A673 (cell line): ENCODE measurements around the gene SPG7. TPM values are rescaled to one million over a fixed set of nuclear protein-coding genes. Genes with fewer than 3 reads are reported as not detected.
A peak's percentile ranks its signal among the peaks of the same experiment; 100 is the strongest.

Experiments
- BruUV-seq: library from RNA; stranded (reverse); fragments of 400-500 nt; replicated peaks from 2 replicates; lab custom pipeline; 2021; lab: Mats Ljungman, UMichigan
- CTCF ChIA-PET: fragments of 300-600 bp; sonication (Branson Sonifier 250); formaldehyde crosslinking; loops from one replicate; lab custom pipeline; 2022; ENCODE audit warnings: antibody characterized with exemption; lab: Charles Lee
- POLR2A ChIA-PET: fragments of 300-600 bp; sonication (Branson Sonifier 250); formaldehyde crosslinking; loops from one replicate; lab custom pipeline; 2022; ENCODE audit warnings: antibody characterized with exemption; ENCODE audit not compliant: low non-redundant PET; lab: Charles Lee
- DNase-seq: peaks from one replicate; pipeline ENCODE4 v3.0.0-alpha.2; 2015; ENCODE audit warnings: low spot score
- H3K27ac ChIP-seq: fragments of 200-600 bp; sonication (generic); 2 replicates; pipeline ENCODE4 v1.5.1; 2016; ENCODE audit warnings: mixed run types, low read depth, mild to moderate bottlenecking, mixed read lengths, antibody characterized with exemption, low read length; ENCODE audit not compliant: poor library complexity, severe bottlenecking
- H3K27me3 ChIP-seq: fragments of 200-600 bp; sonication (generic); replicated peaks from 2 replicates; pipeline ENCODE4 v1.6.1; 2017; ENCODE audit warnings: mixed run types, low read depth, mild to moderate bottlenecking, mixed read lengths, antibody characterized with exemption, low read length; ENCODE audit not compliant: insufficient read depth, poor library complexity
- H3K36me3 ChIP-seq: fragments of 200-600 bp; sonication (generic); 2 replicates; pipeline ENCODE4 v1.6.1; 2016; ENCODE audit warnings: mixed run types, mild to moderate bottlenecking, mixed read lengths, antibody characterized with exemption, low read length; ENCODE audit not compliant: insufficient read depth, poor library complexity, severe bottlenecking
- H3K4me1 ChIP-seq: fragments of 200-600 bp; sonication (generic); 2 replicates; pipeline ENCODE4 v1.6.1; 2017; ENCODE audit warnings: mixed run types, mild to moderate bottlenecking, mixed read lengths, antibody characterized with exemption, low read length; ENCODE audit not compliant: insufficient read depth, poor library complexity, severe bottlenecking
- H3K4me3 ChIP-seq: fragments of 200-600 bp; sonication (generic); 2 replicates; pipeline ENCODE4 v1.5.1; 2016; ENCODE audit warnings: low read depth, mixed run types, mild to moderate bottlenecking, mixed read lengths, low read length; ENCODE audit not compliant: poor library complexity, severe bottlenecking
- H3K9me3 ChIP-seq: fragments of 200-600 bp; sonication (generic); 2 replicates; pipeline ENCODE4 v1.6.1; 2016; ENCODE audit warnings: mixed run types, low read depth, mild to moderate bottlenecking, mixed read lengths, antibody characterized with exemption, low read length; ENCODE audit not compliant: poor library complexity, severe bottlenecking
- EZH2 ChIP-seq: fragments of 200-600 bp; sonication (generic); IDR thresholded peaks from 2 replicates; pipeline ENCODE4 v1.6.1; 2017; ENCODE audit warnings: borderline replicate concordance, low read depth, mild to moderate bottlenecking, mixed read lengths, antibody characterized with exemption, low read length; ENCODE audit not compliant: poor library complexity, severe bottlenecking
- intact Hi-C: fragments of 100-400 bp; cut with micrococcal nuclease; formaldehyde crosslinking; loops from one replicate; pipeline ENCODE4 v1.10.0; 2022; ENCODE audit not compliant: unreplicated experiment
- total RNA-seq: library from RNA; stranded (reverse); gene quantifications from 2 replicates; pipeline ENCODE4 v1.2.3, GENCODE V29; 2021
- TF ChIP-seq, protein P1 (sequence below): fragments of 300-800, 200-600 bp; sonication (generic); conservative IDR thresholded peaks from 2 replicates; pipeline ENCODE4 v1.5.1; 2017; ENCODE audit warnings: low read depth, mild to moderate bottlenecking, antibody characterized with exemption, low read length, moderate library complexity, mixed read lengths

Gene SPG7
- total RNA-seq, 1 experiment from 2014 or later = 113 TPM

DNA sequence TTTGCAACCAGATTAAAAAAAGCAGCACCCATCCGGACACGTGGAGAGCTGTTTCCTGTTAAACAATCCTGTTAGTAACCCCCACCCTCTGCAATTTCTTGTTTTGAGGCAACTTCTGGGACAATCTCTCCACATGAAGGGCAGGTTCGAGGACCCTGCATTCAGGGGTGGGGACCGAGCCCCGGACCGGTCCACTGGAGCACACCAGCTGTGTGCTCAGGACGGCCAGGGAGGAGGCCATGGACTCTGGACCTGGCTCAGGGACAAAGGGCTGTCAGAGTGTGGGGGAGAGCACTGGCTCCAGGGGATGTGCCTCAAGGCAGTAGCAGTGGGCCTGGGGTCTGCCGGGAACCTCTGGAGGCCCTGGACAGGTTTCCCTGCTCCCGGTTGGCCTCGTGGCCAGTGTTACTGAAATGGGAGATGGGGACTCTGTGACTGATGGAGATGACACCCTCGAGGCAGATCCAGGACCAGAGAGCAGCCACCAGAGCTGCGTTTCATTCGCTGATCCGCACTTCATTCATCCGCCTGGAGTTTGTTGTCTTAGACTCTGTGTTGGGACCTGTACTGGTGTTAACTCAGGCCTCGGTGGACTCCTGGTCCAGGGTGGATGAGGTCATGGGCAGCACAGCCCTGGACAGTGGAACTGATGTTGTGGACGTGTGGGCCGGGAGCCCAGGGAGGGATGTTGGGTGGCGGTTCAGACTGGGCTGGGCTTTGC is 64.4 kb downstream of the SPG7 start:
- ChIA-PET CTCF (no interaction called here), POLR2A (no interaction called here)
- BruUV-seq = no TSS peak
- Histone ChIP-seq H3K36me3 (peaks cover 5% of the 10 kb centered on the region), H3K4me1 (peaks cover 17% of the 10 kb centered on the region), H3K27ac (peak overlapping the region; percentile 18), H3K27me3 (no peaks in the 10 kb centered on the region), H3K9me3 (no peaks in the 10 kb centered on the region), H3K4me3 (no peak overlapping the region)
- intact Hi-C loops = no loop called here
- no peak for DNase-seq
- no peak for TF ChIP-seq EZH2
- TF ChIP-seq, protein P1, sequence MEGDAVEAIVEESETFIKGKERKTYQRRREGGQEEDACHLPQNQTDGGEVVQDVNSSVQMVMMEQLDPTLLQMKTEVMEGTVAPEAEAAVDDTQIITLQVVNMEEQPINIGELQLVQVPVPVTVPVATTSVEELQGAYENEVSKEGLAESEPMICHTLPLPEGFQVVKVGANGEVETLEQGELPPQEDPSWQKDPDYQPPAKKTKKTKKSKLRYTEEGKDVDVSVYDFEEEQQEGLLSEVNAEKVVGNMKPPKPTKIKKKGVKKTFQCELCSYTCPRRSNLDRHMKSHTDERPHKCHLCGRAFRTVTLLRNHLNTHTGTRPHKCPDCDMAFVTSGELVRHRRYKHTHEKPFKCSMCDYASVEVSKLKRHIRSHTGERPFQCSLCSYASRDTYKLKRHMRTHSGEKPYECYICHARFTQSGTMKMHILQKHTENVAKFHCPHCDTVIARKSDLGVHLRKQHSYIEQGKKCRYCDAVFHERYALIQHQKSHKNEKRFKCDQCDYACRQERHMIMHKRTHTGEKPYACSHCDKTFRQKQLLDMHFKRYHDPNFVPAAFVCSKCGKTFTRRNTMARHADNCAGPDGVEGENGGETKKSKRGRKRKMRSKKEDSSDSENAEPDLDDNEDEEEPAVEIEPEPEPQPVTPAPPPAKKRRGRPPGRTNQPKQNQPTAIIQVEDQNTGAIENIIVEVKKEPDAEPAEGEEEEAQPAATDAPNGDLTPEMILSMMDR = no peak

DNA sequence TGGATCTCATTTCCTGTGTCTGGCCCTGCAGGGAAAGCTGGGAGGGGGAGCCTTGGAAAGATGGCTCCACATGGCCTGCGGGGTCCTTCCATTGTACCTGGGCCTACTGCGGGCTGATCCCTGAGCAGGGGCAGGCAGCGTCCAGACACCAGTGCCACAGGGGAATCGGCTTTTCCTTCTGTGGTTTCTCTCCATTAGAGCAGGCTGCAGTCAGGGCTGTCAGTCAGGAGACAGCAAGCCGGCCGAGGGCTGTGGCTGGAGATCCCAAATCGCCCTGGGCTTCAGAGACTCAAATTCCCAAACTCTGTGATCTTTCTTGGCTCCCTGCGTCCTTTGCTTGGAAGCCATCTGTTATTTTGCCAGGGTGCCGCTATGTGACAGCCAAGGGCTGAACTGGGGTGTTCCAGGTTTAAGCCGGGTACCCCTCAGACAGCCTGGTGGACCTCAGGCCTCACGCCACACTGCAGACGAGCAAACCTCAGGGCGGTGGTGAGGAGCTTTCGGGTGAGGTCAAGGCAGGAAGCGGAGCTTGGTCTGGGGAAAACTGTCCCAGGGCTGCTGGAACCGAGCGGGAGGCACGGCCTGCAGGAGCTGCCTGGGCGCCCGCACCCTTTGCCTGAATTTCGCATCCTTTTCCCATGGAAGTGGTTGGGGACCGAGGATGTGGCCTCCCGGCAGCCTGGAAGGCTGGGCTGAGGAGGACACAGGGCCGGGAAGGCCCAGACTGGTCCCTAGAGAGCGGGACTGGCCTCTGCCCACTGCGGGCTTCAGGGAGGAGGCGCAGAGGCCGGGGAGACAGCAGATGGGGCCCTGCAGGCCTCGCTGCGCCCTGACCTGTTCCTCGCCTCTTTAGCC is 65.8 kb downstream of the SPG7 start:
- Histone ChIP-seq H3K4me1 (peaks cover 17% of the 10 kb centered on the region), H3K27me3 (no peaks in the 10 kb centered on the region), H3K27ac (peak overlapping the region; percentile 77), H3K36me3 (peaks cover 17% of the 10 kb centered on the region), H3K4me3 (peak overlapping the region; percentile 66), H3K9me3 (no peaks in the 10 kb centered on the region)
- no TSS peak for BruUV-seq
- CTCF ChIA-PET = no interaction called here
- no peak for TF ChIP-seq EZH2
- TF ChIP-seq, protein P1 = no peak
- intact Hi-C loops = loop anchor here (1.0 kb wide), 1 partner anchor 67 kb away; no protein-coding TSS in a partner anchor
- no peak for DNase-seq
- POLR2A ChIA-PET = no interaction called here

DNA sequence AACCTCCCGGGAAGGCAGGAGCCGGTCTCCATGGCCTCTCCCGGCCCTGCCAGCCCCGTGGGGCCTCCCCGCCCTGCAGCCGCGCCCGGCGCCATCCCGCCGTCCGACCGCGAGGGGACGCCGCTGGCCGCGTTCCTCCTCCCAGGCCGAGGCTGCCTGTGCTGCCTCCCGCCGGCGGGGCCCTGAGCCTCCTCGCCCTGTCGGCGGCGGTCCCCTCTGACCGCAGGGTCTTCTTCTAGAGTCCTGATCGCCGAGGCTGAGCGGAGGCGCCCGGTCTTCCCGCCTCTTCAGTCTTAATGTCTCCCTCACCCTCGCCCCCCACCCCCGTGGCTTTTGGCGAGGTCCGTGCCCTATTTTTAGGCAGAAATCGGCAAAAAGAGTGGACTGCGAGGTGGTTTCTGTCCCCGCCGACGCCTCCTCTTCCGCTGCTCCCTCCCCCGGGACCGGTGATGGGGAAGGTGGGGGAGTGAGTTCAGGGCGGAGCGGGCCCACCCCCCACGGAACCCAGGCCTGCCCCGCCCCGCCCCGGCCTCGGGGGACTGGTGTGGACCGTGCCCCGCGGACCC is 66.6 kb downstream of the SPG7 start:
- Histone ChIP-seq H3K9me3 (no peaks in the 10 kb centered on the region), H3K27ac (peak overlapping the region; percentile 77), H3K4me3 (peak overlapping the region; percentile 66), H3K27me3 (no peaks in the 10 kb centered on the region), H3K4me1 (peaks cover 17% of the 10 kb centered on the region), H3K36me3 (peaks cover 22% of the 10 kb centered on the region)
- no TSS peak for BruUV-seq
- ChIA-PET POLR2A (interaction anchor here (0.6 kb wide), 1 partner anchor 8 kb away, joined by 9 read pairs; no protein-coding TSS in a partner anchor), CTCF (interaction anchor here (0.7 kb wide), 1 partner anchor 263 kb away, joined by 7 read pairs; no protein-coding TSS in a partner anchor)
- peak; percentile 87 for DNase-seq
- intact Hi-C loops = loop anchor here (1.0 kb wide), 1 partner anchor 67 kb away; no protein-coding TSS in a partner anchor
- no peak for TF ChIP-seq EZH2
- TF ChIP-seq, protein P1 = peak; percentile 61
